GM21529 (cell line): ENCODE measurements around the gene RPL34.

Experiments used
- ATAC-seq: cut with Tn5 transposase; IDR thresholded peaks from one replicate; pipeline ENCODE4 v1.9.1; 2021; ENCODE audit not compliant: unreplicated experiment

The RPL34 gene

GRCh38 chr4:108624263-108625056, 4.1 kb downstream of the RPL34 start:
- no peak for ATAC-seq

DNA sequence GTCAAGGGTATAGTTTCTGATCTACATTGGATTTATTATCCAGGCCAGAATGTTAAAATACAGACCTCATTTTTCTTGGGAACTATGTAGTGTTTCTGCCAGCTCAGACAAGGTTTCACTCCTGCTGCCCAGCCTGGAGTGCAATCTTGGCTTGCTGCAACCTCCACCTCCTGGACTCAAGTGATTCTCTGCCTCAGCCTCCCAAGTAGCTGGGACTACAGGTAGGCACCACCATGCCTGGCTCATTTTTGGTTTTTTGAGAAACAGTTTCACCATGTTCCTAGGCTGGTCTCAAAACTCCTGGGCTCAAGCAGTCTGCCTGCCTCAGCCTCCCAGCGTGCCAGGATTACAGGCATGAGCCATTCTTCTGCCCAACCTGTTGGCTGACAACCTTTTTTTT, 5.7 kb downstream of the RPL34 start:
- ATAC-seq, result no peak

DNA sequence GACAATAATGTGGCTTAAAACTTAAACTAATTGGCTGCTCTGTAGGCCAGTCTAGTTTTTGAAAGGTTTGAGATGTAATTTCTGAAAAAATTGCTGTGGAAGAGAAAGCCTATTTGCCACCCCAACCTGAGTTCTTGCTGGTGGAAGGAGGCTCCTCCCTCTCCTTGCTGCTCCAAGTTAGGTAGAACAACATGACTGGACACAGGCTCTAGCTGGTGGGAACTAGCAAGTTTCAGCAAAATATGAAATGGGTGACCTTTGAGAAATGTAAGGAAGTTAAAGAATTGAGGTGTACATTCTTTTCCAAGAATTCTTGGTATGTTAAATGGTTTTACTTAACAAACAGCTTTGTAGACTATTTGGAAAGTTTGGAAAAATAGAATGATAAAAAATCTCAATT, 8.0 kb downstream of the RPL34 start:
- ATAC-seq, result no peak

- ATAC-seq, result no peak
Observed at GRCh38 chr4:108635070-108635655, 14.8 kb downstream of the RPL34 start.

DNA sequence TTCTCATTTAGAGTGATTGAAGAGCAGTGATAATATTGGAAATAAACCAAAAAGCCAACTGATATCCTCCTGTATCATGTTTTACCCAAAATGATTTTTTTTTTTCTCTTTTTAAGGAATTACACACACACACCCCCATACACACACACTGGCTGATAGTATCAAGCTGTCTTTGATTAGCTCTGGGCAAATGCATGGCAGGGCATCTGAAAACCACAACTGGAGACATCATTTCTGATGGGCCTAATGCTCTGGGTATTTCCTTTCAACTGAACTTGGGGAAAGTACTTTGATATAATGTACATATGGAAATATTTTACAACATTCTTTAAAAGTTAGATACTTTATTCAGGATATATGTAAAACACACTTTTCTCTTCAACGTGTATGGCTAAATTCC, 15.9 kb downstream of the RPL34 start:
- no peak for ATAC-seq

DNA sequence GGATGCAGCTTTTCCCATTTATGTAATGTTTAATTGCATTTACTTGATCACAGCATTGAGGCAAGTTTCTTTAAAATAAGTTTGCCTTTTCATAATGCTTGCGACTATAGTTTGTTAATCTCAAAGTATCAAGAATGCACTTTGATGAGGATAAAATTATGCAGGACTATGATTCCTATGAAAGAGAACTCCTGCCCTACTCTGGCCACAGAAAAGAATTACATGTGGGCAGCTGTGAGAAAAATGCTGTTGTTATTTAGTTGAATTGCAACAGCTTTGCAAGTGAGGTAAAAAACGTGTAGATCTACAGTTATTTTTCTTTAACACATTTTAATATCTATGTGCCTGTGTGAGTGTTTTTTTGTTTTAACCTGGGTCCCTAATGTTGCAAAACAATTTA, 17.5 kb downstream of the RPL34 start:
- no peak for ATAC-seq

DNA sequence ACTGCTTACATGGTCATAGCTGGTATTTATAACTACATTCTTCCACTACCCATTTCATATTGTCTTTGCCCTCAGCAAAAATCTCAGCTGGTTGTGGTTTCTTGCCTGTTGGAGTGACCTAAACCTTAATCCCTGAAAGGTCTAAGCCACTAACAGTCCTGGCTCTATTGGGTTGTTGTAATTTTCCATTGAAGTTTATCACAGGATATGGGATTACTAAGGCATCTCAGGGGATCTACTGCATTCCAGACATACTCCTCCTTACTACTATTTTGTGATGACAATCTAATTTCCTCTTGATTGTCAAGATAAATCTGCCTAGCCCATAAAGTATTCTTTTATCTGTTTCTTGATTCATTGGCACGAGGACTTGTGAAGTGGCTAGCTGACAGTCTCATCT, 23.9 kb downstream of the RPL34 start:
- ATAC-seq, result no peak

GRCh38 chr4:108646706-108647105, 26.3 kb downstream of the RPL34 start:
- no peak for ATAC-seq

DNA sequence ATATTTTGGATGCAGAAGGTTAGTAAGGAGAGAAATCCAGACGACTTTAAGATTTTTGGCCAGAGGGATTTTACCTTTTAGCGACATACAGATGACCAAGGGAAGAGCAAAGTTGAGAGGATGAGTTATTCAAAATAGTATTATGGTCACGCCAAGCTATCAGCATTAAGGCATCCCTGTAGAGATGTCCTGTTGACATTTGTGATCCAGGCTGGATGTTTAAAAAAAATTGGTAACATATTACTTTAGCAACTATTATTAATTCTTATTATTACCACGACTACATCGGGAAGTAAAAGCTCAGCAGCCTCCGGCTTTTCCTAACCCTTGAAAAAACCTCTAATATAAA, 29.5 kb downstream of the RPL34 start:
- peak; percentile 18 for ATAC-seq

- ATAC-seq, result peak; percentile 90
Observed at GRCh38 chr4:108650212-108651013, 30.0 kb downstream of the RPL34 start, which contains the start of gene OSTC. TSS of gene OSTC (plus strand) at chr4:108650599. CDS start at chr4:108650656, 57 bp downstream.

GRCh38 chr4:108651014-108651791, 30.8 kb downstream of the RPL34 start:
- ATAC-seq, result peak; percentile 1

GRCh38 chr4:108662629-108663028, 42.3 kb downstream of the RPL34 start:
- ATAC-seq, result no peak

DNA sequence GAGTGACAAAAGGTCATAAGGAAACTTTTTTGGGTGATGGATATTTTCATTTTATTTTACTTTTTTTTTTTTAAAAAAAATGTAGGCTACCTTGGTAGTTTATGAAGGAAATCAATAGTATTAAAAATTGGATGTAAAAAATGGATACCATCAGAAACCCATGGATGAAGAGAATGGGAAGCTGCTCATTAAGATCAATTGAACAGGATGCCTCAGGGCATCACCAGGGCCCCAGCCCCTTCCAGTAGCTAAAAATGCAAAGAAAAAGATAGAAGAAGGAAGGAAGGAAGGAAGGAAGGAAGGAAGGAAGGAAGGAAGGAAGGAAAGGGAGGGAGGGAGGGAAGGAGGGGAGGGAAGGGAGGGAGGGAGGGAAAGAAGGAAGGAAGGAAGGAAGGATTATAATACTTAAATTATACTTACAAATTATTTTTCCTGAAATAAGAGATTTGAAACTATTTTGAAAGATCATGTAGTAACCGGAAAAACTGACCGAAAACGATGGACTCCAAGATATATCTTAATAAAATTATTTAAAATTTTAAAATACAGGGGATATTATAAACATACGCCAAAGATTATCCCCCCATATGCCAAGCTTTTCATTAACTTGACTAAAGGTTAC, 54.1 kb downstream of the RPL34 start:
- ATAC-seq, result no peak
